Measurements from ENCODE around the gene CACNA2D1. TPM values are rescaled to one million over a fixed set of nuclear protein-coding genes. Genes with fewer than 3 reads are reported as not detected.

Gene CACNA2D1
- total RNA-seq, 1 experiment from 2014 or later: 36.2 TPM

- Histone ChIP-seq H2BK5ac (ENCODE audit: insufficient read length, low read length) (no peak overlapping the region), H2BK120ac (ENCODE audit: low read depth, low read length, poor library complexity, severe bottlenecking) (no peak overlapping the region), H3K79me2 (ENCODE audit: insufficient read depth, low read length) (no peaks in the 10 kb centered on the region), H3K4me1 (ENCODE audit: insufficient read depth, low read length) (no peaks in the 10 kb centered on the region), H3T11ph (ENCODE audit: low read length) (no peak overlapping the region), H3K27me3 (ENCODE audit: insufficient read depth, low read length) (no peaks in the 10 kb centered on the region), H3K9me3 (ENCODE audit: control insufficient read depth, low read depth, low read length) (no peaks in the 10 kb centered on the region), H4K91ac (ENCODE audit: insufficient read length, low read depth, low read length) (no peak overlapping the region), H2BK12ac (ENCODE audit: insufficient read length, low read depth, low read length) (no peak overlapping the region), H4K8ac (replicated peaks; ENCODE audit: insufficient read length, low read depth, low read length) (no peak overlapping the region), H3K23me2 (ENCODE audit: insufficient read length, low read depth, low read length, poor library complexity, severe bottlenecking) (no peaks in the 10 kb centered on the region), H2BK15ac (ENCODE audit: low read depth, low read length) (no peak overlapping the region), H3K27ac (ENCODE audit: insufficient read length, low read depth, low read length) (no peak overlapping the region), H4K5ac (ENCODE audit: insufficient read length, low read depth, low read length) (no peak overlapping the region), H2AFZ (ENCODE audit: low read length) (no peak overlapping the region), H2BK20ac (ENCODE audit: low read depth, low read length, poor library complexity, severe bottlenecking) (no peak overlapping the region), H3K18ac (ENCODE audit: insufficient read length, low read depth, low read length) (no peak overlapping the region), H3K4me2 (ENCODE audit: insufficient read depth, insufficient read length, low read length) (no peak overlapping the region), H3K56ac (ENCODE audit: insufficient read length, low read depth, low read length) (no peak overlapping the region), H3K23ac (ENCODE audit: insufficient read length, low read depth, low read length) (no peak overlapping the region), H3K79me1 (ENCODE audit: insufficient read depth, low read depth, low read length, poor library complexity, severe bottlenecking) (no peaks in the 10 kb centered on the region), H3K4ac (ENCODE audit: low read depth, low read length) (no peak overlapping the region), H2AK5ac (ENCODE audit: insufficient read length, low read length) (no peak overlapping the region), H3K9ac (ENCODE audit: extremely low read depth, insufficient read length, low read length) (no peak overlapping the region), H3K14ac (ENCODE audit: insufficient read depth, low read length) (no peak overlapping the region), H4K20me1 (ENCODE audit: control insufficient read depth, insufficient read depth, insufficient read length) (no peaks in the 10 kb centered on the region)
- H3K9me3 Mint-ChIP-seq: peaks cover 2% of the 10 kb centered on the region in 2 experiments; a peak in 2 of 5 replicates
- no peak for DNase-seq
- H3K27me3 Mint-ChIP-seq (ENCODE audit: low read depth): no peaks in the 10 kb centered on the region
- H3K36me3 Mint-ChIP-seq (ENCODE audit: insufficient read depth in 1 of 3, low read depth in 3 of 3): peaks cover 4 to 17% (median 15%) of the 10 kb centered on the region in 3 experiments; a peak in 5 of 7 replicates
- H3K27ac Mint-ChIP-seq: peak overlapping the region in 1 of 3 experiments; percentile 29; a peak in 1 of 7 replicates
- peaks cover 16 to 29% of the 10 kb centered on the region in 2 experiments for H3K4me1 Mint-ChIP-seq
- TF ChIP-seq CTCF (conservative IDR thresholded peaks at IDR 0.05): no peak
- WGBS (ENCODE audit: extremely low coverage, insufficient read length, low lambda C conversion rate): no CpG with 5 or more reads among the region's 2 CpGs
- no peak overlapping the region for H3K4me3 Mint-ChIP-seq
Measured at GRCh38 chr7:82393840-82394220, 49.7 kb downstream of the CACNA2D1 start.
